ENCODE data around the gene NOP53. TPM values are rescaled to one million over a fixed set of nuclear protein-coding genes. Genes with fewer than 3 reads are reported as not detected.

Gene NOP53
- total and polyA plus RNA-seq, 2 experiments from 2014 or later = 167 to 192 TPM

DNA sequence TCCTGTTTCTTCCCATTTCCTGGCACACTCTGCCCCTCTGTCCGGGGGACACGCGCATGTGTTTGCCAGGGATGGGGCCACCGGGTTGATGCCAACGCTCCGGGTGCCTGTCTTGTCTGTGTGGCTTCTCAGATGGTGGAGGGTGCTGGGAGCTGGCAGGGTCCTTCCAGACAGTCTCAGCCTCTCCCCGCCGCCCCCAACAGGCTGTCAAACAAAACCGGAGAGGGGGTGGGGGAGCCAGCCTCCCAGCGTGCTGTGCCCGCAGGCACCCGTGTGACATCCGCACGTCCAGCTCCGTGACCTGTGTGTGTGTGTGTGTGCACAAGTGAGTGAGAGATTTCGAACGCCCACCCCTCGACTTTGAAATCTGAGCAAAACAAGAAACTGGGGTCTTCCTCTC, 42.7 kb upstream of the NOP53 start (continued):
- TF ChIP-seq, protein P1, sequence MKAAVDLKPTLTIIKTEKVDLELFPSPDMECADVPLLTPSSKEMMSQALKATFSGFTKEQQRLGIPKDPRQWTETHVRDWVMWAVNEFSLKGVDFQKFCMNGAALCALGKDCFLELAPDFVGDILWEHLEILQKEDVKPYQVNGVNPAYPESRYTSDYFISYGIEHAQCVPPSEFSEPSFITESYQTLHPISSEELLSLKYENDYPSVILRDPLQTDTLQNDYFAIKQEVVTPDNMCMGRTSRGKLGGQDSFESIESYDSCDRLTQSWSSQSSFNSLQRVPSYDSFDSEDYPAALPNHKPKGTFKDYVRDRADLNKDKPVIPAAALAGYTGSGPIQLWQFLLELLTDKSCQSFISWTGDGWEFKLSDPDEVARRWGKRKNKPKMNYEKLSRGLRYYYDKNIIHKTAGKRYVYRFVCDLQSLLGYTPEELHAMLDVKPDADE (IDR thresholded peaks at IDR 0.05) = no peak

DNA sequence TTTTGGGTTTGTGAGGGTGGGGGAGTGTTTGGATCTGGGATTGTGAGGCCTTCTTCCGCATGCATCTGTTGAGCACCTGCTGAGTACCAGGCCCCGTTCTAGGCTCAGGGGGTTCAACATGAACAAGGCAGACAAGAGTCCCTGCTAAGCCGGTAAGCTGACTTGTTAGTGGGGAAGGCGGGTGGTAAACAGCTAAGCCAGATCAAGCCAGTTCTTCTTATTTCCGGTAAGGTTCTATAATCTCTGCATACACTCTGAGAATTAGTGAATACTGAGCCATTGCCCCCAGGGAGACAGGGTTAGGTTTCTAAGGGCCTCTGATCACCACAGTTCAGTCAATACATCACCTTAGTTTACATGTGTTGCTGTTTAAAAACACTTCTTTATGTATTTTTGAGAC, 42.0 kb upstream of the NOP53 start:
- no peak for ATAC-seq
- peaks cover 25% of the 10 kb centered on the region for H3K36me3 Mint-ChIP-seq (ENCODE audit: low read depth)
- Histone ChIP-seq H3K9me2 (ENCODE audit: insufficient read depth) (no peaks in the 10 kb centered on the region), H3K4me3 (no peak overlapping the region), H3K36me3 (ENCODE audit: insufficient read depth) (peaks cover 10% of the 10 kb centered on the region), H3K4me2 (no peak overlapping the region), H3K27ac (ENCODE audit: low read depth) (no peak overlapping the region), H4K20me1 (replicated peaks; ENCODE audit: insufficient read depth) (peaks cover 4% of the 10 kb centered on the region; the same call in 1 of the 2 replicates), H2AFZ (no peak overlapping the region), H3K27me3 (ENCODE audit: insufficient read depth) (no peaks in the 10 kb centered on the region), H3K4me1 (ENCODE audit: insufficient read depth) (no peaks in the 10 kb centered on the region), H3K79me2 (replicated peaks; ENCODE audit: insufficient read depth) (no peaks in the 10 kb centered on the region), H3F3A (replicated peaks; ENCODE audit: low read depth) (0 out of 2 replicates have a peak, but pooled peaks cover 15% of the 10 kb centered on the region)
- no peak overlapping the region for H3K4me3 Mint-ChIP-seq
- no peak for DNase-seq (ENCODE audit: low spot score)
- no peaks in the 10 kb centered on the region for H3K9me3 Mint-ChIP-seq
- H3K27ac Mint-ChIP-seq = no peak overlapping the region
- H3K27me3 Mint-ChIP-seq (ENCODE audit: insufficient read depth, low read depth, poor library complexity) = peaks cover 24% of the 10 kb centered on the region
- H3K4me1 Mint-ChIP-seq = peaks cover 3% of the 10 kb centered on the region; the same call in 1 of the 3 replicates
- TF ChIP-seq JUNB (IDR thresholded peaks at IDR 0.05; ENCODE audit: unreplicated experiment) (no peak), POLR2AphosphoS5 (IDR thresholded peaks at IDR 0.05; ENCODE audit: low read depth) (no peak), NANOG (IDR thresholded peaks at IDR 0.05; ENCODE audit: borderline replicate concordance) (no peak), ZNF331 (CRISPR knock-in tag; IDR thresholded peaks at IDR 0.05; ENCODE audit: low read depth) (no peak), CREB1 (CRISPR knock-in tag; IDR thresholded peaks at IDR 0.05; ENCODE audit: low read depth) (no peak), ZNF114 (CRISPR knock-in tag; IDR thresholded peaks at IDR 0.05) (no peak), EZH2 (IDR thresholded peaks at IDR 0.05; ENCODE audit: low read depth, unreplicated experiment) (no peak), EZH2phosphoT487 (IDR thresholded peaks at IDR 0.05; ENCODE audit: unreplicated experiment) (no peak)
- TF ChIP-seq, protein P2, sequence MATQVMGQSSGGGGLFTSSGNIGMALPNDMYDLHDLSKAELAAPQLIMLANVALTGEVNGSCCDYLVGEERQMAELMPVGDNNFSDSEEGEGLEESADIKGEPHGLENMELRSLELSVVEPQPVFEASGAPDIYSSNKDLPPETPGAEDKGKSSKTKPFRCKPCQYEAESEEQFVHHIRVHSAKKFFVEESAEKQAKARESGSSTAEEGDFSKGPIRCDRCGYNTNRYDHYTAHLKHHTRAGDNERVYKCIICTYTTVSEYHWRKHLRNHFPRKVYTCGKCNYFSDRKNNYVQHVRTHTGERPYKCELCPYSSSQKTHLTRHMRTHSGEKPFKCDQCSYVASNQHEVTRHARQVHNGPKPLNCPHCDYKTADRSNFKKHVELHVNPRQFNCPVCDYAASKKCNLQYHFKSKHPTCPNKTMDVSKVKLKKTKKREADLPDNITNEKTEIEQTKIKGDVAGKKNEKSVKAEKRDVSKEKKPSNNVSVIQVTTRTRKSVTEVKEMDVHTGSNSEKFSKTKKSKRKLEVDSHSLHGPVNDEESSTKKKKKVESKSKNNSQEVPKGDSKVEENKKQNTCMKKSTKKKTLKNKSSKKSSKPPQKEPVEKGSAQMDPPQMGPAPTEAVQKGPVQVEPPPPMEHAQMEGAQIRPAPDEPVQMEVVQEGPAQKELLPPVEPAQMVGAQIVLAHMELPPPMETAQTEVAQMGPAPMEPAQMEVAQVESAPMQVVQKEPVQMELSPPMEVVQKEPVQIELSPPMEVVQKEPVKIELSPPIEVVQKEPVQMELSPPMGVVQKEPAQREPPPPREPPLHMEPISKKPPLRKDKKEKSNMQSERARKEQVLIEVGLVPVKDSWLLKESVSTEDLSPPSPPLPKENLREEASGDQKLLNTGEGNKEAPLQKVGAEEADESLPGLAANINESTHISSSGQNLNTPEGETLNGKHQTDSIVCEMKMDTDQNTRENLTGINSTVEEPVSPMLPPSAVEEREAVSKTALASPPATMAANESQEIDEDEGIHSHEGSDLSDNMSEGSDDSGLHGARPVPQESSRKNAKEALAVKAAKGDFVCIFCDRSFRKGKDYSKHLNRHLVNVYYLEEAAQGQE (IDR thresholded peaks at IDR 0.05; ENCODE audit: unreplicated experiment) = no peak
- TF ChIP-seq, protein P3, sequence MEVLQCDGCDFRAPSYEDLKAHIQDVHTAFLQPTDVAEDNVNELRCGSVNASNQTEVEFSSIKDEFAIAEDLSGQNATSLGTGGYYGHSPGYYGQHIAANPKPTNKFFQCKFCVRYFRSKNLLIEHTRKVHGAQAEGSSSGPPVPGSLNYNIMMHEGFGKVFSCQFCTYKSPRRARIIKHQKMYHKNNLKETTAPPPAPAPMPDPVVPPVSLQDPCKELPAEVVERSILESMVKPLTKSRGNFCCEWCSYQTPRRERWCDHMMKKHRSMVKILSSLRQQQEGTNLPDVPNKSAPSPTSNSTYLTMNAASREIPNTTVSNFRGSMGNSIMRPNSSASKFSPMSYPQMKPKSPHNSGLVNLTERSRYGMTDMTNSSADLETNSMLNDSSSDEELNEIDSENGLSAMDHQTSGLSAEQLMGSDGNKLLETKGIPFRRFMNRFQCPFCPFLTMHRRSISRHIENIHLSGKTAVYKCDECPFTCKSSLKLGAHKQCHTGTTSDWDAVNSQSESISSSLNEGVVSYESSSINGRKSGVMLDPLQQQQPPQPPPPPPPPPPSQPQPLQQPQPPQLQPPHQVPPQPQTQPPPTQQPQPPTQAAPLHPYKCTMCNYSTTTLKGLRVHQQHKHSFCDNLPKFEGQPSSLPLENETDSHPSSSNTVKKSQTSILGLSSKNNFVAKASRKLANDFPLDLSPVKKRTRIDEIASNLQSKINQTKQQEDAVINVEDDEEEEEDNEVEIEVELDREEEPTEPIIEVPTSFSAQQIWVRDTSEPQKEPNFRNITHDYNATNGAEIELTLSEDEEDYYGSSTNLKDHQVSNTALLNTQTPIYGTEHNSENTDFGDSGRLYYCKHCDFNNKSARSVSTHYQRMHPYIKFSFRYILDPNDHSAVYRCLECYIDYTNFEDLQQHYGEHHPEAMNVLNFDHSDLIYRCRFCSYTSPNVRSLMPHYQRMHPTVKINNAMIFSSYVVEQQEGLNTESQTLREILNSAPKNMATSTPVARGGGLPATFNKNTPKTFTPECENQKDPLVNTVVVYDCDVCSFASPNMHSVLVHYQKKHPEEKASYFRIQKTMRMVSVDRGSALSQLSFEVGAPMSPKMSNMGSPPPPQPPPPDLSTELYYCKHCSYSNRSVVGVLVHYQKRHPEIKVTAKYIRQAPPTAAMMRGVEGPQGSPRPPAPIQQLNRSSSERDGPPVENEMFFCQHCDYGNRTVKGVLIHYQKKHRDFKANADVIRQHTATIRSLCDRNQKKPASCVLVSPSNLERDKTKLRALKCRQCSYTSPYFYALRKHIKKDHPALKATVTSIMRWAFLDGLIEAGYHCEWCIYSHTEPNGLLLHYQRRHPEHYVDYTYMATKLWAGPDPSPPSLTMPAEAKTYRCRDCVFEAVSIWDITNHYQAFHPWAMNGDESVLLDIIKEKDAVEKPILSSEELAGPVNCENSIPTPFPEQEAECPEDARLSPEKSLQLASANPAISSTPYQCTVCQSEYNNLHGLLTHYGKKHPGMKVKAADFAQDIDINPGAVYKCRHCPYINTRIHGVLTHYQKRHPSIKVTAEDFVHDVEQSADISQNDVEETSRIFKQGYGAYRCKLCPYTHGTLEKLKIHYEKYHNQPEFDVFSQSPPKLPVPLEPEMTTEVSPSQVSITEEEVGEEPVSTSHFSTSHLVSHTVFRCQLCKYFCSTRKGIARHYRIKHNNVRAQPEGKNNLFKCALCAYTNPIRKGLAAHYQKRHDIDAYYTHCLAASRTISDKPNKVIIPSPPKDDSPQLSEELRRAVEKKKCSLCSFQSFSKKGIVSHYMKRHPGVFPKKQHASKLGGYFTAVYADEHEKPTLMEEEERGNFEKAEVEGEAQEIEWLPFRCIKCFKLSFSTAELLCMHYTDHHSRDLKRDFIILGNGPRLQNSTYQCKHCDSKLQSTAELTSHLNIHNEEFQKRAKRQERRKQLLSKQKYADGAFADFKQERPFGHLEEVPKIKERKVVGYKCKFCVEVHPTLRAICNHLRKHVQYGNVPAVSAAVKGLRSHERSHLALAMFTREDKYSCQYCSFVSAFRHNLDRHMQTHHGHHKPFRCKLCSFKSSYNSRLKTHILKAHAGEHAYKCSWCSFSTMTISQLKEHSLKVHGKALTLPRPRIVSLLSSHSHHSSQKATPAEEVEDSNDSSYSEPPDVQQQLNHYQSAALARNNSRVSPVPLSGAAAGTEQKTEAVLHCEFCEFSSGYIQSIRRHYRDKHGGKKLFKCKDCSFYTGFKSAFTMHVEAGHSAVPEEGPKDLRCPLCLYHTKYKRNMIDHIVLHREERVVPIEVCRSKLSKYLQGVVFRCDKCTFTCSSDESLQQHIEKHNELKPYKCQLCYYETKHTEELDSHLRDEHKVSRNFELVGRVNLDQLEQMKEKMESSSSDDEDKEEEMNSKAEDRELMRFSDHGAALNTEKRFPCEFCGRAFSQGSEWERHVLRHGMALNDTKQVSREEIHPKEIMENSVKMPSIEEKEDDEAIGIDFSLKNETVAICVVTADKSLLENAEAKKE (CRISPR knock-in tag; IDR thresholded peaks at IDR 0.05) = no peak
- TF ChIP-seq, protein P1 (IDR thresholded peaks at IDR 0.05) = no peak
- TF ChIP-seq, protein P4, sequence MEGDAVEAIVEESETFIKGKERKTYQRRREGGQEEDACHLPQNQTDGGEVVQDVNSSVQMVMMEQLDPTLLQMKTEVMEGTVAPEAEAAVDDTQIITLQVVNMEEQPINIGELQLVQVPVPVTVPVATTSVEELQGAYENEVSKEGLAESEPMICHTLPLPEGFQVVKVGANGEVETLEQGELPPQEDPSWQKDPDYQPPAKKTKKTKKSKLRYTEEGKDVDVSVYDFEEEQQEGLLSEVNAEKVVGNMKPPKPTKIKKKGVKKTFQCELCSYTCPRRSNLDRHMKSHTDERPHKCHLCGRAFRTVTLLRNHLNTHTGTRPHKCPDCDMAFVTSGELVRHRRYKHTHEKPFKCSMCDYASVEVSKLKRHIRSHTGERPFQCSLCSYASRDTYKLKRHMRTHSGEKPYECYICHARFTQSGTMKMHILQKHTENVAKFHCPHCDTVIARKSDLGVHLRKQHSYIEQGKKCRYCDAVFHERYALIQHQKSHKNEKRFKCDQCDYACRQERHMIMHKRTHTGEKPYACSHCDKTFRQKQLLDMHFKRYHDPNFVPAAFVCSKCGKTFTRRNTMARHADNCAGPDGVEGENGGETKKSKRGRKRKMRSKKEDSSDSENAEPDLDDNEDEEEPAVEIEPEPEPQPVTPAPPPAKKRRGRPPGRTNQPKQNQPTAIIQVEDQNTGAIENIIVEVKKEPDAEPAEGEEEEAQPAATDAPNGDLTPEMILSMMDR (conservative IDR thresholded peaks at IDR 0.05; ENCODE audit: low read depth in 2 of 2) = no peak
